ENCODE results near the gene SOAT2.

Gene SOAT2

GRCh38 chr12:53102883-53103807 lies at the start of gene SOAT2:
TSS of gene SOAT2 (plus strand) at chr12:53103486. CDS start at chr12:53103578, 92 bp downstream.
- H3K9me3 Mint-ChIP-seq = no peaks in the 10 kb centered on the region
- no peaks in the 10 kb centered on the region for H3K27me3 Mint-ChIP-seq
- peaks cover 49% of the 10 kb centered on the region for H3K4me1 Mint-ChIP-seq (ENCODE audit: low read depth)
- peak within 1 kb of the TSS; percentile 45 for H3K4me3 Mint-ChIP-seq
- no peaks in the 10 kb centered on the region for H3K36me3 Mint-ChIP-seq (ENCODE audit: low read depth)
- H3K27ac Mint-ChIP-seq = peak within 1 kb of the TSS; percentile 91

DNA sequence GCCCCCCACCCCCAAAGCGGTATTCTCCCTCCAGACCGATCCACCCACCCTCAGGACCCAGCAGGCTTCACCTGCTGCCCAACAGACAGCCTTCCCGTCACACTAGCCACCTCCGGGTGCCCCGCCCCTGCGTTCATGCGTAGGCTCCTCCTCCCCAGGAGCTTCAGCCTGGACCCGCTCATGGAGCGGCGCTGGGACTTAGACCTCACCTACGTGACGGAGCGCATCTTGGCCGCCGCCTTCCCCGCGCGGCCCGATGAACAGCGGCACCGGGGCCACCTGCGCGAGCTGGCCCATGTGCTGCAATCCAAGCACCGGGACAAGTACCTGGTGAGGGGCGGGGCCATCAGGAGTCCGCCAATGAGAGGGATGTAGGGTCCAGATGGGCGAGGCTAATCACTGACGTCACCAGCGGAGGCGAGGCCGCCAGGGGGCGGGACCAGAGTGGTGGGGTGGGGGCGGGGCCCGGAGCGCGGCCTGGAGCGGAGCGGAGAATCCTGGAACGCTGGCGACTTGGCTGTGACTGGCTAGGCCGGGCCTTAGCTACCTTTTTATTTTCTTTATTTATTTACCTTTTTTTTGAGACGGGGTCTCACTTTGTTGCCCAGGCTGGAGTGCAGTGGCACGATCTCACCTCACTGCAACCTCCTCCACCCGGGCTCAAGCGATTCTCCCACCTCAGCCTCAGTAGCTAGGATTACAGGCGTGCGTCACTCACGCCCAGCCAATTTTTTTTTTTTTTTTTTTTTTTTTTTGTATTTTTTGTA lies 49.0 kb upstream of the SOAT2 start:
- H3K27me3 Mint-ChIP-seq = no peaks in the 10 kb centered on the region
- peaks cover 11% of the 10 kb centered on the region for H3K4me1 Mint-ChIP-seq (ENCODE audit: low read depth)
- peak overlapping the region; percentile 88 for H3K27ac Mint-ChIP-seq
- no peaks in the 10 kb centered on the region for H3K36me3 Mint-ChIP-seq (ENCODE audit: low read depth)
- no peaks in the 10 kb centered on the region for H3K9me3 Mint-ChIP-seq
- peak overlapping the region; percentile 94 for H3K4me3 Mint-ChIP-seq

- H3K9me3 Mint-ChIP-seq = no peaks in the 10 kb centered on the region
- no peaks in the 10 kb centered on the region for H3K36me3 Mint-ChIP-seq (ENCODE audit: low read depth)
- H3K27ac Mint-ChIP-seq = no peak overlapping the region
- H3K4me1 Mint-ChIP-seq (ENCODE audit: low read depth) = peaks cover 8% of the 10 kb centered on the region
- no peak overlapping the region for H3K4me3 Mint-ChIP-seq
- no peaks in the 10 kb centered on the region for H3K27me3 Mint-ChIP-seq
These were observed 47.6 kb upstream of the SOAT2 start for GRCh38 chr12:53055471-53056266.

DNA sequence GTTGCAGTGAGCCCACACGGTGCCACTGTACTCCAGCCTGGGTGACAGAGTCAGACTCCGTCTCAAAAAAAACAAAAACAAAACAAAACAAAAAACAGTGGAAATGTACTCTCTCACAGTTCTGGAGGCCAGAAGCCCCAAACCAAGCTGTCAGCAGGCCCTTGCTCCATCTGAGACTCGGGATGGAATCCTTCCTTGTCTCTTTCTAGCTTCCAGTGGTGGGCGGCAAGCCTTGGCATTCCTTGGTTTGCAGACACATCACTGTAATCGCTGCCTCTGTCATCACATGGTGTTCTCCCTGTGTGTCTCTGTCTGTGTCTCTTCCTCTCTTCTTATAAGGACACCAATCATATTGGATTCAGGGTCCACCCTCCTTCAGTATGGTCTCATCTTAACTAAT lies 47.0 kb upstream of the SOAT2 start:
- no peaks in the 10 kb centered on the region for H3K36me3 Mint-ChIP-seq (ENCODE audit: low read depth)
- H3K4me1 Mint-ChIP-seq (ENCODE audit: low read depth) = peaks cover 8% of the 10 kb centered on the region
- H3K9me3 Mint-ChIP-seq = no peaks in the 10 kb centered on the region
- no peak overlapping the region for H3K4me3 Mint-ChIP-seq
- H3K27me3 Mint-ChIP-seq = no peaks in the 10 kb centered on the region
- H3K27ac Mint-ChIP-seq = no peak overlapping the region

- Mint-ChIP-seq H3K27ac (no peak overlapping the region), H3K9me3 (no peaks in the 10 kb centered on the region), H3K36me3 (ENCODE audit: low read depth) (no peaks in the 10 kb centered on the region), H3K4me3 (no peak overlapping the region), H3K27me3 (no peaks in the 10 kb centered on the region), H3K4me1 (ENCODE audit: low read depth) (peaks cover 8% of the 10 kb centered on the region)
These were observed 46.4 kb upstream of the SOAT2 start for GRCh38 chr12:53056901-53057300.

DNA sequence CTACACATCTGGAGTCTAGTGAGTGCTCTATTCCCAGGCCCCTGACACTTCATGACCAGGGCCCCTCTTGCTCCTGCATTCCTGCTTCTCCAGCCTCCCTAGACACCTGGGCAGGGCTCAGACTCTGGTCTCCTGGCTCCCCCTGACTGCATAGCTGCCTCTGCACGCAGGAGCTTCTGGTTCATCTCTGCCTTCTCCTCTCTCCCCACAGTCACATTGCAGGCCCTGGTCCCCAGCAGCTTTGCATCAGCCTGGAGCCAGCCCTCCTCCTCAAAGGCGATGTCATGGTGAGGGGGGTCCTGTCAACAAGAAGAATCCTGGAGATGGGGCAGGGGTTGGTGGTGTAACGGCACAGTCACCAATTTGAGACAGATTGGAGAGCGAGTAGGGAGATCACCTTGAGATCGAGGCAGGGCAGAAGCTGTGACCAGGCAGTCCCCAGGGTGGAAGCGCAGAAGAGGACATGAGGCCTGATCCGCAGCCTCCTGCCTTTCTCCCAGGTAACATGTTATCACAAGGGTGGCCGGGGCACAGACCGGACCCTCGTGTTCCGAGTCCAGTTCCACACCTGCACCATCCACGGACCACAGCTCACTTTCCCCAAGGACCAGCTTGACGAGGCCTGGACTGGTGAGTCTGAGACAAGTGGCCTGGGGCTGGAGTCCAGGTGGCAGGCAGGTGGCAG lies 45.3 kb upstream of the SOAT2 start:
- Mint-ChIP-seq H3K9me3 (no peaks in the 10 kb centered on the region), H3K4me1 (ENCODE audit: low read depth) (peaks cover 8% of the 10 kb centered on the region), H3K27me3 (no peaks in the 10 kb centered on the region), H3K4me3 (no peak overlapping the region), H3K27ac (no peak overlapping the region), H3K36me3 (ENCODE audit: low read depth) (no peaks in the 10 kb centered on the region)

DNA sequence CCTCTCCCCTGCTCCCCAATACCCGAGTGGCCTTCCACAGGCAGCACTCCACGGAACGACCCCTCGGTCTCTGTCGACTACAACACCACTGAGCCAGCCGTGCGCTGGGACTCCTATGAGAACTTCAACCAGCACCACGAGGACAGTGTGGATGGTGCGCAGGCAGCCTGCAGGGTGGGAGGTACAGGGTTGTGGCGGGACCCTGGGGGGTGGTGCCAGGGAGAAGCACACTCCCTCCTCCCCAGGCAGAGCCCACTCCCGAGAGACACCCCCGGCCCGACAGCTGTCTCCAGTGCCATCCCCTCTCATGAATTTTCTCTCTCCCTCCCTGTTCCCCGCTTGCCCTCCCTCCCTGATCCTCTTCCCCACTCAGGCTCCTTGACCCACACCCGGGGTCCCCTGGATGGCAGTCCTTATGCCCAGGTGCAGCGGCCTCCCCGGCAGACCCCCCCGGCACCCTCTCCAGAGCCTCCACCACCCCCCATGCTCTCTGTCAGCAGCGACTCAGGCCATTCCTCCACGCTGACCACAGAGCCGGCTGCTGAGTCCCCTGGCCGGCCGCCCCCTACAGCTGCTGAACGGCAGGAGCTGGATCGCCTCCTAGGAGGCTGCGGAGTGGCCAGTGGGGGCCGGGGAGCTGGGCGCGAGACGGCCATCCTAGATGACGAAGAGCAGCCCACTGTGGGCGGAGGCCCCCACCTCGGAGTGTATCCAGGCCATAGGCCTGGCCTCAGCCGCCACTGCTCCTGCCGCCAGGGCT lies 44.4 kb upstream of the SOAT2 start:
- H3K36me3 Mint-ChIP-seq (ENCODE audit: low read depth) = peaks cover 2% of the 10 kb centered on the region
- H3K4me3 Mint-ChIP-seq = no peak overlapping the region
- no peak overlapping the region for H3K27ac Mint-ChIP-seq
- peaks cover 5% of the 10 kb centered on the region for H3K4me1 Mint-ChIP-seq (ENCODE audit: low read depth)
- H3K9me3 Mint-ChIP-seq = no peaks in the 10 kb centered on the region
- no peaks in the 10 kb centered on the region for H3K27me3 Mint-ChIP-seq

DNA sequence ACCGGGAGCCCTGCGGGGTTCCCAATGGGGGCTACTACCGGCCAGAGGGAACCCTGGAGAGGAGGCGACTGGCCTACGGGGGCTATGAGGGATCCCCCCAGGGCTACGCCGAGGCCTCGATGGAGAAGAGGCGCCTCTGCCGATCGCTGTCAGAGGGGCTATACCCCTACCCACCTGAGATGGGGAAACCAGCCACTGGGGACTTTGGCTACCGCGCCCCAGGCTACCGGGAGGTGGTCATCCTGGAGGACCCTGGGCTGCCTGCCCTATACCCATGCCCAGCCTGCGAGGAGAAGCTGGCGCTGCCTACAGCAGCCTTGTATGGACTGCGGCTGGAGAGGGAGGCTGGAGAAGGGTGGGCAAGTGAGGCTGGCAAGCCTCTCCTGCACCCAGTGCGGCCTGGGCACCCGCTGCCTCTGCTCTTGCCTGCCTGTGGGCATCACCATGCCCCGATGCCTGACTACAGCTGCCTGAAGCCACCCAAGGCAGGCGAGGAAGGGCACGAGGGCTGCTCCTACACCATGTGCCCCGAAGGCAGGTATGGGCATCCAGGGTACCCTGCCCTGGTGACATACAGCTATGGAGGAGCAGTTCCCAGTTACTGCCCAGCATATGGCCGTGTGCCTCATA lies 43.7 kb upstream of the SOAT2 start:
- no peaks in the 10 kb centered on the region for H3K4me1 Mint-ChIP-seq (ENCODE audit: low read depth)
- no peaks in the 10 kb centered on the region for H3K27me3 Mint-ChIP-seq
- no peak overlapping the region for H3K27ac Mint-ChIP-seq
- H3K9me3 Mint-ChIP-seq = no peaks in the 10 kb centered on the region
- peaks cover 3% of the 10 kb centered on the region for H3K36me3 Mint-ChIP-seq (ENCODE audit: low read depth)
- no peak overlapping the region for H3K4me3 Mint-ChIP-seq

DNA sequence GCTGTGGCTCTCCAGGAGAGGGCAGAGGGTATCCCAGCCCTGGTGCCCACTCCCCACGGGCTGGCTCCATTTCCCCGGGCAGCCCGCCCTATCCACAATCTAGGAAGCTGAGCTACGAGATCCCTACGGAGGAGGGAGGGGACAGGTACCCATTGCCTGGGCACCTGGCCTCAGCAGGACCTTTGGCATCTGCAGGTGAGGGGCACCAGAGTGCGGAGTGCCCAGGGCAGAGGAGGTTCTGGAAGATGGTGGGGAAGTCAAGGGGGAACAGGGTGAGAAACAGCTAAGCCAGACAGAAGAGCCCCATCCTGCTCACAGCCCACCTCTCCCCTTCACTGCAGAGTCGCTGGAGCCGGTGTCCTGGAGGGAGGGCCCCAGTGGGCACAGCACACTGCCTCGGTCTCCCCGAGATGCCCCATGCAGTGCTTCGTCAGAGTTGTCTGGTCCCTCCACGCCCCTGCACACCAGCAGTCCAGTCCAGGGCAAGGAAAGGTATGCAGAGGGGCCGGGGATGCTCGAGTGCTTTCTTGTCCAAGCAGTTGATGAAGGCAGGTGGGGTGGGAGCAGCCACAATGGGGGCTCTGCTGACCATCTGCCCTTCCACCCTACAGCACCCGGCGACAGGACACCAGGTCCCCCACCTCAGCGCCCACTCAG lies 43.1 kb upstream of the SOAT2 start:
- H3K27me3 Mint-ChIP-seq = no peaks in the 10 kb centered on the region
- H3K4me3 Mint-ChIP-seq = no peak overlapping the region
- no peaks in the 10 kb centered on the region for H3K4me1 Mint-ChIP-seq (ENCODE audit: low read depth)
- H3K36me3 Mint-ChIP-seq (ENCODE audit: low read depth) = peaks cover 7% of the 10 kb centered on the region
- no peak overlapping the region for H3K27ac Mint-ChIP-seq
- H3K9me3 Mint-ChIP-seq = no peaks in the 10 kb centered on the region

DNA sequence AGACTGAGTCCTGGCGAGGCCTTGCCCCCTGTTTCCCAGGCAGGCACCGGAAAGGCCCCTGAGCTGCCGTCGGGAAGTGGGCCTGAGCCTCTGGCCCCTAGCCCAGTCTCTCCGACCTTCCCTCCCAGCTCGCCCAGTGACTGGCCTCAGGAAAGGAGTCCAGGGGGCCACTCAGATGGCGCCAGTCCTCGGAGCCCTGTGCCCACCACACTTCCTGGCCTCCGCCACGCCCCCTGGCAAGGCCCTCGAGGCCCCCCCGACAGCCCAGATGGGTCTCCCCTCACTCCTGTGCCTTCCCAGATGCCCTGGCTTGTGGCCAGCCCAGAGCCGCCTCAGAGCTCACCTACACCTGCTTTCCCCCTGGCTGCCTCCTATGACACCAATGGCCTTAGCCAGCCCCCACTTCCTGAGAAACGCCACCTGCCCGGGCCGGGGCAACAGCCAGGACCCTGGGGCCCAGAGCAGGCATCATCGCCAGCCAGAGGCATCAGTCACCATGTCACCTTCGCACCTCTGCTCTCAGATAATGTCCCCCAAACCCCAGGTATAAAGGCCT lies 42.5 kb upstream of the SOAT2 start:
- no peak overlapping the region for H3K4me3 Mint-ChIP-seq

DNA sequence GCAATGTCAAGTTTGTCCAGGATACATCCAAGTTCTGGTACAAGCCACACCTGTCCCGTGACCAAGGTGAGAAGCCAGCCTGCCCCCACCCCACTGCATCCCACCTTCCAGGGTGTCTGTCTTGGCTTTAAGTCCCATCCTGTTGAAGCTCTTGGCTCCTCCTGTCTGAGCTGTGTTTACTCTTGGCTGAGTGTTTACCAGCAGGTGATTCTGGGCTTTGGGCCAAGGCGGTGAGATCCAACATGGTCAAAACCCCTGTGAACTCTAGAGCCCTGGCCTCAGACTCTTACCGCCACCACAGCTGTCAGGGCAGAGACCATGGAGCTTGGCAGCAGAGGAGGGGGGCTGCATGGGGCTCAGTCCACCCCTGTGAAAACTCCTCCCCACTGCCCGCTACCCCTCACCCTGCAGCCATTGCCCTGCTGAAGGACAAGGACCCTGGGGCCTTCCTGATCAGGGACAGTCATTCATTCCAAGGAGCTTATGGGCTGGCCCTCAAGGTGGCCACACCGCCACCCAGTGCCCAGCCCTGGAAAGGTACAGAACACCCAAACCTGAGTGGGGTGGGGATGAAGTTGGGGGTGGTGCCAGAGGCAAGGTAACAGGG lies 41.8 kb upstream of the SOAT2 start:
- H3K27ac Mint-ChIP-seq = no peak overlapping the region
- H3K36me3 Mint-ChIP-seq (ENCODE audit: low read depth) = peaks cover 13% of the 10 kb centered on the region
- no peaks in the 10 kb centered on the region for H3K27me3 Mint-ChIP-seq
- no peaks in the 10 kb centered on the region for H3K9me3 Mint-ChIP-seq
- H3K4me1 Mint-ChIP-seq (ENCODE audit: low read depth) = peaks cover 5% of the 10 kb centered on the region
- no peak overlapping the region for H3K4me3 Mint-ChIP-seq

More for the DNA sequence above, 42.5 kb upstream of the SOAT2 start:
- Mint-ChIP-seq H3K27me3 (no peaks in the 10 kb centered on the region), H3K9me3 (no peaks in the 10 kb centered on the region), H3K4me1 (ENCODE audit: low read depth) (peaks cover 1% of the 10 kb centered on the region), H3K36me3 (ENCODE audit: low read depth) (peaks cover 9% of the 10 kb centered on the region), H3K27ac (no peak overlapping the region)

GRCh38 chr12:53062011-53062961 lies 41.0 kb upstream of the SOAT2 start:
- peaks cover 5% of the 10 kb centered on the region for H3K4me1 Mint-ChIP-seq (ENCODE audit: low read depth)
- H3K27ac Mint-ChIP-seq = no peak overlapping the region
- no peak overlapping the region for H3K4me3 Mint-ChIP-seq
- H3K9me3 Mint-ChIP-seq = no peaks in the 10 kb centered on the region
- H3K36me3 Mint-ChIP-seq (ENCODE audit: low read depth) = peaks cover 15% of the 10 kb centered on the region
- H3K27me3 Mint-ChIP-seq = no peaks in the 10 kb centered on the region
